Activated CD4-positive, alpha-beta T cell treated with anti-CD3 and anti-CD28 coated beads for 36 hours (primary cell): Measurements from ENCODE around the gene OR52E4. TPM values are rescaled to one million over a fixed set of nuclear protein-coding genes. Genes with fewer than 3 reads are reported as not detected.

ENCODE experiments used
- ATAC-seq: fragments of 200-7000 bp; cut with Tn5 transposase; one replicate; pipeline ENCODE4 v1.10.0; 2021; ENCODE audit warnings: mild to moderate bottlenecking, moderate library complexity
- CTCF ChIA-PET: fragments of 350-600 bp; sonication (Branson Sonifier 250); formaldehyde crosslinking; loops from one replicate; lab custom pipeline; 2021; ENCODE audit warnings: antibody characterized with exemption; lab: Charles Lee
- POLR2A ChIA-PET: fragments of 350-600 bp; sonication (Branson Sonifier 250); formaldehyde crosslinking; loops from one replicate; lab custom pipeline; 2021; ENCODE audit warnings: antibody characterized with exemption, inconsistent platforms; lab: Charles Lee
- DNase-seq: peaks from one replicate; pipeline ENCODE4 v3.0.0-alpha.2; 2020
- H3K27ac Mint-ChIP-seq: one replicate; pipeline ENCODE4 v1.8.0; 2021; ENCODE audit warnings: mixed read lengths
- H3K27me3 Mint-ChIP-seq: one replicate; pipeline ENCODE4 v1.8.0; 2021; ENCODE audit warnings: mixed read lengths
- H3K36me3 Mint-ChIP-seq: one replicate; pipeline ENCODE4 v1.8.0; 2021; ENCODE audit warnings: low read depth, mixed read lengths
- H3K4me1 Mint-ChIP-seq: one replicate; pipeline ENCODE4 v1.8.0; 2021; ENCODE audit warnings: mixed read lengths
- H3K4me3 Mint-ChIP-seq: one replicate; pipeline ENCODE4 v1.8.0; 2021; ENCODE audit warnings: mild to moderate bottlenecking, moderate library complexity, mixed read lengths
- H3K9me3 Mint-ChIP-seq: one replicate; pipeline ENCODE4 v1.8.0; 2021; ENCODE audit warnings: low read depth, mixed read lengths
- intact Hi-C, 2 experiments: fragments of 100-400 bp; cut with DNase I in 1 of 2; cut with micrococcal nuclease in 1 of 2; formaldehyde crosslinking; loops; one replicate each; pipeline versions ENCODE4 v1.14.2 to v1.15.1; 2022 to 2024; cut with DNase I, micrococcal nuclease
- total RNA-seq, 2 experiments: library from RNA; stranded (reverse); gene quantifications; one replicate each; pipeline ENCODE4 v1.2.3, GENCODE V29; 2021

Gene OR52E4
- total RNA-seq = not detected

DNA sequence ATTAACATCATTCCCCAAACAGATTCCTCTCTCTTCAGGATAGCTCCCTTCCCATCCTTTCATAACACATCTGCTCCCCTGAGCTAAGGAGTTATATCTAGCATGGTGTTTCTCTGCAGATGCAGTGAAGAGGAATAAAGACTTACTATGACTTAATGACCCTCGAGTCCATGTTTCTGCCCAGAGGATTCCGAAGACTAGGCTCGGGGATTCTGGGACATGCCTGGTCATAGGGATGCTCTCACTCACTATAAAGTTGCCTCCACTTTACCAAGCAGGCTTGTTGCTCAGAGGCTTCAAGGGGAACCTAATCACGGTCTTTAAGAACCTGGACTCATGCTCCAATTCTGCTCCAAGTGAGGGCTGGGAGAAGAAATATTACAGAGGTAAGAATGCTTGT, at the start of gene OR52E4:
TSS of gene OR52E4 (plus strand) at position 301 of the 400 bp plus-strand sequence. CDS start 3,664 bp downstream, outside the sequence.
- DNase-seq = no peak
- Mint-ChIP-seq H3K27me3 (peaks cover 10% of the 10 kb centered on the region), H3K36me3 (no peaks in the 10 kb centered on the region), H3K9me3 (no peaks in the 10 kb centered on the region), H3K4me1 (no peaks in the 10 kb centered on the region), H3K4me3 (no peak within 1 kb of the TSS), H3K27ac (no peak within 1 kb of the TSS)
- no peak for ATAC-seq
- ChIA-PET CTCF (no interaction called here), POLR2A (no interaction called here)
- intact Hi-C loops = no loop called here

DNA sequence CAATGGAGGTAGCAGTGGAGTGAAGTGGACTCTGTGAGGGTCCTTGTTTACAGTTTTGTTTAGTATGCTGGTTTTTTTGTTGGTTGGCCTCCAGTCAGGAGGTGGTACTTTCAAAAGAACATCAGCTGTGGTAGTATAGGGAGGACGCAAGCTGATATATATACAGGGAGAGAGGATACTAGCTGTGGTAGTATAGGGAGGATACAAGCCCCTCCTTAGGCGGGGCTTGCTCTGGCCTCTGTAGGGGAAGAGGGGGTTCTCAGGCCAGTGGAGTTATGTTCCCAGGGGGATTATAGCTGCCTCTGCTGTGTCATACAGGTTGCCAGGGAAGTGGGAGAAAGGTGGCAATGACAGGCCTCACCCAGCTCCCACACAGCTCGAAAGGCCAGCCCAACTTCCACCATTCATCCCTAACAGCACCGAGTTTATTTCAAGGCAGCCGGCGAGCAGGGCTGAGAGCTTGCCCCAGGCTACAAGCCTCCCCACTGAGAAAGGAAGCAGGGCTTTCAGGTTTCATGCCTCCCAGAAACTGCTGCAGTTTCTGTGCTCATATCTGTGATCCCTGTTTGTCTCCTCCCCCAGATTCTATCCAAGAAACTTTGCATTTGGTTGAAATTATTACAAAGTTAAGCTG, 49.1 kb upstream of the OR52E4 start:
- no peak overlapping the region for H3K27ac Mint-ChIP-seq
- peaks cover 3% of the 10 kb centered on the region for H3K27me3 Mint-ChIP-seq
- H3K9me3 Mint-ChIP-seq = no peaks in the 10 kb centered on the region
- H3K4me3 Mint-ChIP-seq = no peak overlapping the region
- ChIA-PET POLR2A (no interaction called here), CTCF (no interaction called here)
- intact Hi-C loops = no loop called here
- no peak for DNase-seq
- H3K36me3 Mint-ChIP-seq = no peaks in the 10 kb centered on the region
- ATAC-seq = no peak
- no peaks in the 10 kb centered on the region for H3K4me1 Mint-ChIP-seq

DNA sequence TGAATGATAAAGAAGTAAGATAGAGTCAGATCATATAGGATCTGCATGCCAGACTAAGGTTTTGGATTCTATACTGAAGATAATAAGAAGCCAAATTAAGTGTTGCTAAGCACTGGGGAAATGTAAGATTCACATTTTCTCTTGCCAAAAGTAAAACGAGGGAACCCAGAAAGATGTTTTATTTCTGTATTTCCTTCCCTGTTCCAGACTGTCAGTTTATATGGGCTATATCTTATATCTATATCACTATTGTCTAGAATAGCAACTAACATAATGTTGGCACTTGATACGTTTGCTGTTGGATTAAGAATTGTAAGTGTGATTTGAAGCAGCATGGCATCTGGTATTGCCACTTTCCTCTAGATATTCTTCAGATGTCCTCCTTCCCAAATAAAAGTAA, 47.0 kb upstream of the OR52E4 start:
- ATAC-seq (no peak), DNase-seq (no peak)
- peaks cover 6% of the 10 kb centered on the region for H3K27me3 Mint-ChIP-seq
- no peaks in the 10 kb centered on the region for H3K36me3 Mint-ChIP-seq
- intact Hi-C loops = no loop called here
- POLR2A ChIA-PET = no interaction called here
- no peak overlapping the region for H3K4me3 Mint-ChIP-seq
- no peaks in the 10 kb centered on the region for H3K4me1 Mint-ChIP-seq
- CTCF ChIA-PET = no interaction called here
- no peak overlapping the region for H3K27ac Mint-ChIP-seq
- H3K9me3 Mint-ChIP-seq = peaks cover 2% of the 10 kb centered on the region

- Mint-ChIP-seq H3K27me3 (peaks cover 23% of the 10 kb centered on the region), H3K9me3 (peaks cover 2% of the 10 kb centered on the region), H3K4me3 (no peak overlapping the region), H3K4me1 (no peaks in the 10 kb centered on the region), H3K36me3 (no peaks in the 10 kb centered on the region), H3K27ac (no peak overlapping the region)
- ChIA-PET POLR2A (no interaction called here), CTCF (interaction anchor here (0.7 kb wide), 1 partner anchor 423 kb away, joined by 3 read pairs; no protein-coding TSS in a partner anchor)
- intact Hi-C loops = no loop called here
- no peak for ATAC-seq
- no peak for DNase-seq
Observed at GRCh38 chr11:5837695-5838094, 42.7 kb upstream of the OR52E4 start.

DNA sequence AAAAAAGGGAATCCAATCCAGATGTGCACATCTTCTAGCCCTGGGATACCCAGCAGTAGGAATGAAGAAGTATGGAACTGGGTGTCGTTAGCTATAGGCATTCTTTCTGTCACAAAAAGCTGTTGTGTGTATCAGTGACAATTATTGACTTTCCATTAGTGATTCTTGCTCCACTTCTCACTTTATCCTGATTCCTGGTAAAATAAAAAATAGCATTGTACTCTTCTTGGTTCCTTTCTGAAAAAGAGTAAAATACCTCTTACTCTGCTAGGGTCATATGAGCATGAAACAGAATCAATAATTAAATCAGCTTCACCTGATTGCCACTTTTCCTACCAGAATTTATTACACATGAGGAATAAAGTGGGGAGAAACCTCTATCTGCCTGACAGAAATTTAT, 38.6 kb upstream of the OR52E4 start, which contains the start of gene OR52E6:
TSS of gene OR52E6 (minus strand) at position 101 of the 400 bp plus-strand sequence. CDS start at position 101, 0 bp downstream.
- no peak for ATAC-seq
- H3K9me3 Mint-ChIP-seq = peaks cover 2% of the 10 kb centered on the region
- intact Hi-C loops = no loop called here
- H3K36me3 Mint-ChIP-seq = no peaks in the 10 kb centered on the region
- DNase-seq = no peak
- peaks cover 24% of the 10 kb centered on the region for H3K27me3 Mint-ChIP-seq
- no peak within 1 kb of the TSS for H3K27ac Mint-ChIP-seq
- POLR2A ChIA-PET = no interaction called here
- CTCF ChIA-PET = no interaction called here
- no peaks in the 10 kb centered on the region for H3K4me1 Mint-ChIP-seq
- H3K4me3 Mint-ChIP-seq = no peak within 1 kb of the TSS

DNA sequence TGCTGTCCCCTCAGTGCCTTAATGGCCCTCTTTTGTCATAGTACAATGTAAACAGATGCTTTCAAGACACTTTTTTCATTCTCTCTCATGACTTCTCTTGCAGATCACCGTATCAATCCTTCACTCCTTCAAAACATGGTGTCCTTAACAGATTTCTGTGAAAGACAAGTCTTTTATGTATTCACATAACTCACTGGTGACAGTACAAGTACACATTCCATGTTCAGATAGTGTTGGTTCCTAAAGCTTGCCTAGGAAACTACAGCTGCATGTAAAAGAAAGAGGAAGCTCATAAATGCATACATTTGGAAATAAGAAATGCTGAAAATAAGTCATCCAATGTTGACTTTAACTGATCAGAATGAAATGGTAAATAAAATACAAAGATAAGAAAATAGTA, 33.7 kb upstream of the OR52E4 start:
- DNase-seq (no peak), ATAC-seq (no peak)
- Mint-ChIP-seq H3K27me3 (peaks cover 4% of the 10 kb centered on the region), H3K4me3 (no peak overlapping the region), H3K9me3 (no peaks in the 10 kb centered on the region), H3K4me1 (no peaks in the 10 kb centered on the region), H3K27ac (no peak overlapping the region), H3K36me3 (no peaks in the 10 kb centered on the region)
- CTCF ChIA-PET = no interaction called here
- intact Hi-C loops = no loop called here
- POLR2A ChIA-PET = no interaction called here

DNA sequence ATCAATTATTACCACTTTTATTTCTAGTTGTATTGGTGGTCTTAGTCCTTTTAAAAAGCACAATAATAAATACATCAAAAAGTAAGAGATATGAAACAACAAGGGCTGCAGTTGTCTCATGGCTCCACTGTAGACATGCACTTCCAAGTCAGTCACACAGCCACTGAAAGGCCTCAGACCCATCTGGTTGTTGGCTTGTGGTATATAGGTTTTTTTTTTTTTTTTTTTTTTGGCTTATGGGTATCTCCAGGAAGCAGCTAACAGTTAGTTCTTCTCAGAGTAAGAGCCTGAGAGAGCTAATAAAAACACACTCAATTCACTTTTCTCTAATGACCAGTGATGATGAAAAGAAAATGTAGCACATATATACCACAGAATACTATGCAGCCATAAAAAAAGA, 32.7 kb upstream of the OR52E4 start:
- Mint-ChIP-seq H3K9me3 (no peaks in the 10 kb centered on the region), H3K36me3 (no peaks in the 10 kb centered on the region), H3K4me1 (no peaks in the 10 kb centered on the region), H3K4me3 (no peak overlapping the region), H3K27me3 (peaks cover 2% of the 10 kb centered on the region), H3K27ac (no peak overlapping the region)
- POLR2A ChIA-PET = no interaction called here
- intact Hi-C loops = no loop called here
- ATAC-seq = no peak
- CTCF ChIA-PET = no interaction called here
- no peak for DNase-seq

DNA sequence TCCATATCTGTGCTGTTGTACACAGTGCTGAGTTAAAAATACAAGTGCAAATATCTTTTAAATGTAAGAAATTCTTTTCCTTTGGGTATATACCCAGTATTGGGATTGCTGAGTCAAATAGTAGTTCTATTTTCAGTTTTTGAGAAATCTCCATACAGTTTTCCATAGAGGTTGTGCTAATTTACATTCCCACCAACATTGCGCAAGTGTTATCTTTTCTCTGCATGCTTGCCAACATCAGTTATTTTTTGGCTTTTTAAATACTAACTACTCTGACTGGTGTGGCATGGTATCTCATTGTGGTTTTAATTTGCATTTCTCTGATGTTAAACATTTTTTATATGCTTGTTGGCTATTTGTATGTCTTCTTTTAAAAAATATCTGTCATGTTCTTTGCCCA, 29.4 kb upstream of the OR52E4 start:
- ChIA-PET POLR2A (no interaction called here), CTCF (no interaction called here)
- H3K27ac Mint-ChIP-seq = no peak overlapping the region
- H3K4me1 Mint-ChIP-seq = no peaks in the 10 kb centered on the region
- H3K4me3 Mint-ChIP-seq = no peak overlapping the region
- H3K27me3 Mint-ChIP-seq = peaks cover 7% of the 10 kb centered on the region
- H3K9me3 Mint-ChIP-seq = peaks cover 2% of the 10 kb centered on the region
- H3K36me3 Mint-ChIP-seq = no peaks in the 10 kb centered on the region
- intact Hi-C loops = no loop called here
- no peak for ATAC-seq
- DNase-seq = no peak

DNA sequence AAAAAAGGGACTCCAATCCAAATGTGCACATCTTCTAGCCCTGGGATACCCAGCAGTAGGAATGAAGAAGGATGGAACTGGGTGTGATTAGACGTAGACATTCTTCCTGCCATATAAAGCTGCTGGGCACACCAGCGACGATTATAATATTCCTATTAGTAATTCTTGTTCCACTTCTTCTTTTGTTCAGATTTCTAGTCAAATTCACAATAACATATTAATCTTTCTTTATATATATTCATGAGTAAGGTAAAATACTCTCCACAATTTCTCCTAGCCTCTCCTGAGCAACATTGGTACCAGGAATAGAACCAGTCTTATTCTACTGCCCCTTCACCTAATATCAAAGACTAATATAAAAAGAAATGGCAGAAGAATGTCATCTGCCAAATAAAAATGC, 22.8 kb upstream of the OR52E4 start, which contains the start of gene OR52E8:
TSS of gene OR52E8 (minus strand) at position 101 of the 400 bp plus-strand sequence. CDS start at position 101, 0 bp downstream.
- no peak within 1 kb of the TSS for H3K27ac Mint-ChIP-seq
- ChIA-PET CTCF (no interaction called here), POLR2A (no interaction called here)
- peaks cover 2% of the 10 kb centered on the region for H3K9me3 Mint-ChIP-seq
- peaks cover 8% of the 10 kb centered on the region for H3K27me3 Mint-ChIP-seq
- no peak for ATAC-seq
- no peaks in the 10 kb centered on the region for H3K4me1 Mint-ChIP-seq
- intact Hi-C loops = no loop called here
- no peak within 1 kb of the TSS for H3K4me3 Mint-ChIP-seq
- no peak for DNase-seq
- no peaks in the 10 kb centered on the region for H3K36me3 Mint-ChIP-seq

DNA sequence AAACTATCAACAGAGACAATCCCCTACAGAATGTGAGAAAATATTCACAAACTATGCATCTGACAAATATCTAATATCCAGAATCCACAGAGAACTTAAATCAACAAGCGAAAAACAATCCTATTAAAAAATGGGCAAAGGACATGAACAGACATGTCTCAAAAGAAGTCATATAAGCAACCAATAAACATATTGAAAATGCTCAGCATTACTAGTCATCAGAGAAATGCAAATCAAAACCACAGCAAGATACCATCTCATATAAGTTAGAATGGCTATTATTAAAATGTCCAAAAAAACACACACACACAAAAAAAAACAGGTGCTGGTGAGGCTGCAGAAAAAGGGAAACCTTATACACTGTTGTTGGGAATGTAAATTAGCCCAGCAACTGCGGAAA, 14.6 kb upstream of the OR52E4 start:
- no peaks in the 10 kb centered on the region for H3K9me3 Mint-ChIP-seq
- ChIA-PET CTCF (no interaction called here), POLR2A (no interaction called here)
- no peaks in the 10 kb centered on the region for H3K36me3 Mint-ChIP-seq
- H3K4me1 Mint-ChIP-seq = no peaks in the 10 kb centered on the region
- peaks cover 11% of the 10 kb centered on the region for H3K27me3 Mint-ChIP-seq
- intact Hi-C loops = no loop called here
- H3K4me3 Mint-ChIP-seq = no peak overlapping the region
- ATAC-seq (no peak), DNase-seq (no peak)
- no peak overlapping the region for H3K27ac Mint-ChIP-seq

- Mint-ChIP-seq H3K36me3 (no peaks in the 10 kb centered on the region), H3K4me1 (no peaks in the 10 kb centered on the region)
- intact Hi-C loops = no loop called here
Observed at GRCh38 chr11:5878564-5878963, 1.9 kb upstream of the OR52E4 start.

GRCh38 chr11:5881756-5882155, 1.3 kb downstream of the OR52E4 start:
- H3K27ac Mint-ChIP-seq = no peak overlapping the region
- DNase-seq = no peak
- intact Hi-C loops = no loop called here
- no peaks in the 10 kb centered on the region for H3K4me1 Mint-ChIP-seq
- H3K9me3 Mint-ChIP-seq = no peaks in the 10 kb centered on the region
- H3K36me3 Mint-ChIP-seq = no peaks in the 10 kb centered on the region
- H3K4me3 Mint-ChIP-seq = no peak overlapping the region
- ChIA-PET CTCF (interaction anchor here (1.4 kb wide), 1 partner anchor 9 kb away, joined by 4 read pairs; no protein-coding TSS in a partner anchor), POLR2A (no interaction called here)
- no peak for ATAC-seq
- H3K27me3 Mint-ChIP-seq = peaks cover 7% of the 10 kb centered on the region

More at GRCh38 chr11:5878564-5878963, 1.9 kb upstream of the OR52E4 start:
- no peak for ATAC-seq
- ChIA-PET CTCF (interaction anchor here (0.8 kb wide), 1 partner anchor 114 kb away, joined by 4 read pairs; no protein-coding TSS in a partner anchor), POLR2A (no interaction called here)
- no peaks in the 10 kb centered on the region for H3K9me3 Mint-ChIP-seq
- DNase-seq = no peak
- H3K4me3 Mint-ChIP-seq = no peak overlapping the region
- H3K27ac Mint-ChIP-seq = no peak overlapping the region
- H3K27me3 Mint-ChIP-seq = peaks cover 8% of the 10 kb centered on the region
